ENCODE data around the gene RBP3.

Gene RBP3

DNA sequence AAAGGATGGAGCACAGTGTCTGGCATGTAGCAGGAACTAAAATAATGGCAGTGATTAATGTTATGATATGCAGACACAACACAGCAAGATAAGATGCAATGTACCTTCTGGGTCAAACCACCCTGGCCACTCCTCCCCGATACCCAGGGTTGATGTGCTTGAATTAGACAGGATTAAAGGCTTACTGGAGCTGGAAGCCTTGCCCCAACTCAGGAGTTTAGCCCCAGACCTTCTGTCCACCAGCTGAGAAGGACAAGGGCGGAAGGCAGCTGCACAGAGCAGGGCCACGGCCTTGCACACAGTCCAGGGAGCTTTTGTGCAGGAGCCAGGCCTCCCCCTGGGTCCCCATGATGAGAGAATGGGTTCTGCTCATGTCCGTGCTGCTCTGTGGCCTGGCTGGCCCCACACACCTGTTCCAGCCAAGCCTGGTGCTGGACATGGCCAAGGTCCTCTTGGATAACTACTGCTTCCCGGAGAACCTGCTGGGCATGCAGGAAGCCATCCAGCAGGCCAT, at the start of gene RBP3:
RBP3 (plus strand) TSS at position 226 of the 514 bp plus-strand sequence; CDS start at position 348, 122 bp downstream.
- no peak for DNase-seq (ENCODE audit: low read depth)

DNA sequence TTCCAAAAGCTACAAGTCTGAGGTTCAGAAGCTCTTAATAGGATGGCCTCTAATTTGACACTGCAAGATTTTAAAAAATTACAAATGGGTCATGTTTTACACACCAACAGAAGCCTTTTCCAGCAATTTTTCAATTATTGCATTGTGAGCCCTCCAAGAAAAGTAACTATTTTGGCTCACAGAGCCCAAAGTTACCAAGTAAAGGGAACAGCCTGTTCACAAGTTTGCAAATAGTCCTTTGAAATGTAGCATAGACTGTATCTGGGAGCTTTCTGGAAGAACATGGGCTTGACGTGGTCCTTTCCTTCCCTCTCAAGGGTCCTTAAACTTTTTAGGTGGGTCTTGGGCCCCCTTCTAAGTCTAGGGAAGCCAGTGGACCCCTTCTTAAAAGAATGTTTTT, 49.4 kb upstream of the RBP3 start:
- DNase-seq (ENCODE audit: low read depth) = no peak

DNA sequence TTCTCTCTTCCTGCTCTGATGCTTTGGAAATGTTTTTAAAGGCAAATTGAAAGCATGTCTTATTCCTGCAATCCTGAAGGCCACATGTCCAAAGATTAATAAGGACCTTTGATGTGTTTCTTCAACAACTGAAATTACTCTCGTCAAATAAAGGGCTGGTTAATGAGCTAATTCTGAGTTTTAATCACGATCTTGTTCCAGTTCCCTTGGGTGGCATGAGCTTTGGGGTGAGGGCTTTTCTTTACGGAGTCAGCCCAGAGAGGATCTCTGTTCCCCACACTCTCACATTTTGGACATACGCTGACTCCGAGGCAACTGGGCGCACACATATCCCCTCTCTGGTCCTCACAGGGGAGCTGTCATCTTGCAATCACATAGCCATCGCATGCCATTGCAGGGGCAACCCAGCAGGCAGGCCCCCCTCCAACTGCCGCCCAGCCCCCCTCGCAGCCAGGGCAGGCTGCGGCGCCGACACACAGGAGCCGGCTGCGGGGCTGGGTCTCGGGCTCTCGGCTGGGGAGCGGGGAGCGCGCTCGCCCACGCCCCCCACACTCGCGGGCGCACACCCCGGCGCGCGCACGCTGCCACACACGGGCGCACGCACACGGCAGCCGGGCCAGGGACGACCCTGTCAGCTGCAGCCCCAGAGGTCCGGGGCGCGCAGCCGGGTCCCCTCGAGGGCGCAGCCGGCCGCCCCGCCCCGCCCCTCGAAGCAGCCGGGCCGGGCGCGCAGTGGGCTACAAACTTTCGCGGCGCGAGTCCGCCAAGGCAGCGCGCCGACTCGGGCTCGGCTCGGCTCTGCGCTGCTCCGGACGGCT, 48.3 kb upstream of the RBP3 start, which contains the start of gene GDF10:
GDF10 (plus strand) TSS at position 587 of the 818 bp plus-strand sequence. CDS start 455 bp downstream, outside the sequence.
- peak; percentile 21 for DNase-seq (ENCODE audit: low read depth)

DNA sequence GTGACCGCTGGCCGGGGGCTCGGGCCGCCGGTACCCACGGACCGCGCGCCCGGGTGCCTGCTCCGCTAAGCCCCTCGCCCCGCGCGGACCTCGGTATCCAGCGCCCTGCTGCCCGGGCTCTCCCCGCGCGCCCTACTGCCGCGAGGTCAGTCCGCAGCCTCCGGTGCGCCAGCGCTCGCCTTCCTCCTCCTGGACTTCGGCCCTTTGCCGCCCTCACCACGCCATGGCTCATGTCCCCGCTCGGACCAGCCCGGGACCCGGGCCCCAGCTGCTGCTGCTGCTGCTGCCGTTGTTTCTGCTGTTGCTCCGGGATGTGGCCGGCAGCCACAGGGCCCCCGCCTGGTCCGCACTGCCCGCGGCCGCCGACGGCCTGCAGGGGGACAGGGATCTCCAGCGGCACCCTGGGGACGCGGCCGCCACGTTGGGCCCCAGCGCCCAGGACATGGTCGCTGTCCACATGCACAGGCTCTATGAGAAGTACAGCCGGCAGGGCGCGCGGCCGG, 47.7 kb upstream of the RBP3 start:
- DNase-seq (ENCODE audit: low read depth) = no peak

DNA sequence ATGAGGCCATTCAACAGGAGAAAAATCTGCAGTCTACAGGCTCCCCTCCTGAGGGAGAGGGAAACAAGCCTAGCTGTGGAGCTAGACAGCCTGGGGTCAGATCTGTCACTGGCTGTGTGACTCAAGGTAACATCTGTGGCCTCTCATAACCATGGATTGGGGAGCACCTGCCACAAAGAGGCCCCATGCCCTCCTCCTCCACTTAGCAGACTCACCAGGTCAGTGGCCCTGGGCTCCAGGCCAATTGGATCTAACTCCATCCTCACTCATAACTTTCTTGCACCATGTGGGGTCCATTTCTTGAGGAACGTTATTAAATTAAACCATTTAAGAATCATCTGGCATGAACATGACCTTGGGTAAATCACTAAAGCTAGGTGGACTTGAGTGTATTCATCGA, 46.3 kb upstream of the RBP3 start:
- no peak for DNase-seq (ENCODE audit: low read depth)

DNA sequence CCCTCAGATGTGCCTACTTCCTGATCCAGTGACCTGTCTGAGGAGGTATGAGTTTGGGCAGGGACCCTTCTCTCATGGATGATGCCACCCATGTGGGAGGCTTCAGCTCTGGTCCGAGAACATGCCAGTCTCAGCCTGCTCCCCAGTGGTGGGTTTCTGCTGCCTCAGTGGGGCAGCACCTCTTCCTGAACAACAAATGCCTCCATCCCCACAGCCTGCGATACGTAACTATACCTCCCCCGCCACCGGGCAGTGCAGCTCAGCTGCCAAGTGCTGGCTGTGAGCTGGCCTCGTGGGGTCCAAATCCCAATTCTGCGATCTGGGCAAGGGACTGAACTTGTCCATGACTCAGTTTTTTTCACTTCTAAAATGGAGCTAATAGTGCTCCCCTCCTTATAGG, 45.1 kb upstream of the RBP3 start:
- no peak for DNase-seq (ENCODE audit: low read depth)

DNA sequence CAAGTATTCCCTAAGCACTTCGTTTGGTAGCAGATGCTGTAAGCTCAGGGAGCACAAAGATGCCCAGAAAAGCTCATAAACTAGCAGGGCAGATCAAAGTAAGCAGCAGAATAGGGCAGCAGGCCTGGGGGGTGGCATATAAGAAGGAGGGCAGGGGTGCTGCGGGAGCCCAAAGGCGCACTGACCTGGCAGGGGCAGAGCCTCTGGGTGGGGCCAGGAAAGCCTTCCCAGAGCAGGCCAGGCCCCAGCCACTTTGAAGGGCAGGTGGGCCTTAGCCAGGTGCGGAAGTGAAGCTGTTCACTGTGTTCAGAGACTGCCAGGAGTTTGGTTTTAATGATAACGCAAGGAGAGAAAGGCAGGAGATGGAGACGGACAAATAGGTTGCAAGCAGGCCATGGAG, 44.3 kb upstream of the RBP3 start:
- no peak for DNase-seq (ENCODE audit: low read depth)

DNA sequence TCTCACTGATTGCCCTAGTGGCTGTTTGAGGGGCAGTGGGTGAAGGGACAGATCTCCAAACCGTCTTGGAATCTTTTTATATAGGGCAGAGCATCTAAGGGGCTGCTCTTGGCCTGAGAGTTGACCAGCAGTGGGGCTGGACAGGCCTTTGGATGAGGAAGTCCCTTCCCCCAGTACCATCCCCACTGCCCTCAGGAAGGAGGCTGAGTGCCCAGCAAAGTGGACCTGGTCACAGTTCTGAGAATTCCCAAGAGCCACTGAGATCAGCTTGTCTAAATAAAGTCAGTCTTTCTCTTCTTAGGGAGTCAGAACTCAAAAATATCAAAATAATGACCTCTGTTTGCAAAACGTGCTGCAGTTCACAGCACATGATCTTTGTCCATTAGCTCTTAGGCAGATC, 42.6 kb upstream of the RBP3 start:
- DNase-seq (ENCODE audit: low read depth) = no peak

DNA sequence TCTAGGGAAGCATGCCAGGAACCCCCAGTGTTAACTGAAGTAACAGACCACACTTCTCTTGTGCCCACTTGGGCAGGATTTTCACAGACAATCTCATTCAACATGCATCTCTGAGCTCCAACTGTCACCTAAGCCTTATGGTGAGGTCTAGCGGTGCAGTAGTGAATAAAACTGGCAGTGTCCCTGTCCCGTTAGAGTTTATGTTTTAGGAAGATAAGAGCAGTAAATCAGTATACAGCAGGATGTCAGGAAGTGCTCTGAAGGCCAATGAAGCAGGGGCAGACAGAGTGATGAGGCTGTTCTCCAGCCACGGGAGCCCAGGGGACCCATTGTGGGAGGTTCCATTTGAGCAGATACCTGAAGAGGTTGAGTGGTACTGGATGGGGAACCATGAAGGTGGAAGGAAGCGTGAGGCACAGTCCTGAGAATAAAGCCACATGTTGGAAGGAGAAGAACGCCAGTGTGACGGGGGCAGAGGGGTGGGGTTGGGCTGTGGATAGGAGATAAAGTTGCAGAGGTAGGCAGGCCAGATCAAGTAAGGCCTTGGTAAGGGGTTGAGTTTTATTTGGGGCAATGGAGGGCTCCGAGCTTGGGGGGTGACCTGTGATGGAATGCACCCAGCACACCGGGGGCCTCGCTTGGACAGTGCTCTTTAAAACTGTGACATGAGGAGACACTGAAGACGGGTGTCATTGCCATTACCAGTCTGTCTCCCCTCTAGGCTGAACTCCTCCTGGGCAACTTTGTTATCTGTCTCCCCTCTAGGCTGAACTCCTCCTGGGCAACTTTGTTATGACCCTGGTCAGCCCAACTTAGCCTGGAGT, 41.6 kb upstream of the RBP3 start:
- no peak for DNase-seq (ENCODE audit: low read depth)

DNA sequence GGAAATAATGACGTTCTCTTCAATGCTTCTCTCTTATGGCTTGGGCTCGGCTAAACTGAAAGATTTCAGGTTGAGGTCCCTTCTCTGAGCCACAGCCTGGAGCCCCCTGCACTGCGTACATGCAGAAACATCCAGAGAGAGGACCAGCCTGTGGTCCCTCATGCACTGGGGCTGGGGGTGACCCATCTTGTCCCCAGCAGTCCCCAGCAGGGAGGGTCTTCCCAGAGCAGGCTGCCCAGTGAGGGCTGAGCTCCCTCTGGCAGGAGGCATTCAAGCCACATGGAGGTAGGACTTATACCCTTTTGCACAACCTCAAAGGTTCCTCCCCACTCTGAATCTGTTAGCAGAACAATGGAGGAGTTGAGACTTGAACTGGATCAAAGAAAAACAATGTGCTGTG, 40.8 kb upstream of the RBP3 start:
- no peak for DNase-seq (ENCODE audit: low read depth)

DNA sequence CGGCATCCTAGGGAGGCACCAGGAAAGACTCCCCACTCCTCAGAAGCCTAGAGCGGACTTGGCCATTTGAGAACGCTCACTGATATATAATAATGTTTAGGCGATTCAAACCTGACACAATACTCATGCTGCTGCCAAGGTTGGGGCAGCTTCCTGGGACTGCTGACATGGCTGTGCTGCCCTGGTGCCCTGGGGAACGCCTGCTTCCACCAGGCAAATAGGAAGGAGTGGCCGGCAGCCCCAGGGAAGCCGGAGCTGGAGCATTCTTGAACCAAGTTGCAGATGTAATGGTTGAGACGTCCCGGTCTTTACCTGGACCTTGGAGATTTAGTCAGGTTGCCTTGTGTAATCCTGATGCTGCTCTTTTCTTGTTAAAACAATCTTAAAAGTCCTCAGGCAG, 39.4 kb upstream of the RBP3 start:
- DNase-seq (ENCODE audit: low read depth) = no peak

DNA sequence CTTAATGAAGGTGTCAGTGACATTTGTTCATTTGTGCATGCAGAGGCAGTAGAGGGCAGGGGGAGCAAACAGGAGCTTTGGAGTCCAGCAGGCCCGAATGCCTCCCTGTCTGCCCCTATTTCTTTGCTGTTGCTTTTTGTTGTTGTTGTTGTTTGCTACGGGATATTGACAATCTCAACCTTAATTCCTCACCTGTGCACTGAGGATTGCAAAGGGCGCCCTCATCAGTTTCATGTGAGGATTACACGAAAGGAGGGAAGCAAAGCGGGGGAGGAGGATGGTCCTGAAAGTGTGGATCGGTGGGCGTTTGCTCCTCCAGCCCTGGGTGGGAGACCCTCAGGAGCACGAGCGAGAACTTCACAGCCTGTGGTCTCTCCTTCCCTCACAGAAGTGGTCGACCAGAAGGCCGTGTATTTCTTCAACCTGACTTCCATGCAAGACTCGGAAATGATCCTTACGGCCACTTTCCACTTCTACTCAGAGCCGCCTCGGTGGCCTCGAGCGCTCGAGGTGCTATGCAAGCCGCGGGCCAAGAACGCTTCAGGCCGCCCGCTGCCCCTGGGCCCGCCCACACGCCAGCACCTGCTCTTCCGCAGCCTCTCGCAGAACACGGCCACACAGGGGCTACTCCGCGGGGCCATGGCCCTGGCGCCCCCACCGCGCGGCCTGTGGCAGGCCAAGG, 38.6 kb upstream of the RBP3 start:
- no peak for DNase-seq (ENCODE audit: low read depth)

DNA sequence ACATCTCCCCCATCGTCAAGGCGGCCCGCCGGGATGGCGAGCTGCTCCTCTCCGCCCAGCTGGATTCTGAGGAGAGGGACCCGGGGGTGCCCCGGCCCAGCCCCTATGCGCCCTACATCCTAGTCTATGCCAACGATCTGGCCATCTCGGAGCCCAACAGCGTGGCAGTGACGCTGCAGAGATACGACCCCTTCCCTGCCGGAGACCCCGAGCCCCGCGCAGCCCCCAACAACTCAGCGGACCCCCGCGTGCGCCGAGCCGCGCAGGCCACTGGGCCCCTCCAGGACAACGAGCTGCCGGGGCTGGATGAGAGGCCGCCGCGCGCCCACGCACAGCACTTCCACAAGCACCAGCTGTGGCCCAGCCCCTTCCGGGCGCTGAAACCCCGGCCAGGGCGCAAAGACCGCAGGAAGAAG, 38.1 kb upstream of the RBP3 start:
- no peak for DNase-seq (ENCODE audit: low read depth)

DNA sequence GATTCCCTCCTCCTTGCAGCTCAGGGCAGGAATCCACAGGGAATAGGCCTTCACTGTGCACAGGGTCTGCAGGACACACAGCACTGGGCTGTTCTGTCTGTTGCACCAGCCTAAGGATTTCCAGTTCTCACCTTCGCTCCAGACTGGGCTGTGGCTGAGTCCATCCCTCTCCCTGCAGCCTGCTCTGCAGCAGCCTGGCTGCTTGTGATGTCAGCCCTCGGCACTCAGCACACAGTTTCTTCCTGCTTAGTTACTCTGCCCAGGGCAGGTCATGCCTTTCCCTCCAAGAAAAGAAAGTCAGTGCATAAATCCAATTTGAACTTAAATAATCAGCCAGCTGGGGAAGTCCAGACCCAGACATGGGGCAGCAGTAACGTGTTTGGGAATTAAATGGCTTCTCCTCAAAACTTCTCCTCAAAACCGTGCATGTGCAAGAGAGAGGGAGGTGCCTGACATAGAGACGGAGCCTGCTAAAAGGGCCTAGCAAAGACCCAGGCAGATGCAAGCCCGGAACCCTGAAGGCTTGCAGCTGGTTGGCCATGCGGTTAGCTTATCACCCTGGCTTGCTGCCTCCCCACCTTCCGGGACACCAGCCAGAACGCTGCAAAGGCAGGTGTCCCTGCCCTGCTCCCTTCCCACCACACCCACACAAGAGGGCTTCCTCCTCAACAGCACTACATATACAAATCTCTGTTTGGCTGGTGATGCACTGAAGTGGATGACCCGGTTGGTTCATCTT, 36.8 kb upstream of the RBP3 start:
- DNase-seq (ENCODE audit: low read depth) = no peak

DNA sequence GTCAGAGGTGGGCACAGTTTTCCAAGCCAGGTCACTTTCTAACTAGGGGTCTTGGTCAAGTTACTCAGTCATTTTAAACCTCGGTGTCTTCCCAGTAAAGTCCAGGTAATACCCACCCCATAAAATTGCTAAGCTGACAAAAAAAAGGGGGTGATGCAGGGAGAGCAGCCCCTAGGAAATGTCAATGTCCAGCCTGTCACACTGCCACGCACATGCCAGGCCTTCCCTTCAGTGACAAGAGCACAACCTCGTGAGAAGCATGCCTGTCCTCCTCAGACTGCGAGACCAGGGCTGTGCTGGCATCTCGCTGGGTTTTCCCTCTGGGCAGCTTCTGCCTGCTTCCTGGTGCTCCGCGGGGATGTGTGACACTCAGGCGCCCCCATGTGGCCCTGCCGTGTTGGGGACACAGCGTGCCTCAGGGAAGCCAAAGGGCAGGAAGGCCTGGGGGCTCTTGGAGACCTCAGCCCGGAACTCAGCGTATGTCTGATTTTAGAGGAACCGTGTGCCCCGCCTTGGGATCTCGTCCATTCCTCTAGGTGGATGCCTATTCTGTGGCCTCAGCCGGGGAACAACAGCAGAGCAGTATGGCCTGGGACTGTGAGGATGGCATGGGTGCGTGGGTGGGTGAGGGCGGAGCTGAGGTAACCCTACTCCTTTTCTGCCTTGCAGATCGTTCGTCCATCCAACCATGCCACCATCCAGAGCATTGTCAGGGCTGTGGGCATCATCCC, 36.1 kb upstream of the RBP3 start:
- peak; percentile 80 for DNase-seq (ENCODE audit: low read depth)

DNA sequence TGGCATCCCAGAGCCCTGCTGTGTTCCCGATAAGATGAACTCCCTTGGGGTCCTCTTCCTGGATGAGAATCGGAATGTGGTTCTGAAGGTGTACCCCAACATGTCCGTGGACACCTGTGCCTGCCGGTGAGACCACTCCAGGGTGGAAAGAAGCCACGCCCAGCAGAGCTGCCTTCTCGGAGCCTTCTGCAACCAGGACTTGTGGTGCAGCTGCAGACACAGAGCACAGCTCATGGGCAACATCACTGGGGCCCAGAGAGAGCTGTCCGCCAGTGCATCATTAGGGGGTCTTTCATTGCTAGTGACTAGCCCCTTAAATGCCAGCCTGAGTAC, 35.5 kb upstream of the RBP3 start:
- no peak for DNase-seq (ENCODE audit: low read depth)

DNA sequence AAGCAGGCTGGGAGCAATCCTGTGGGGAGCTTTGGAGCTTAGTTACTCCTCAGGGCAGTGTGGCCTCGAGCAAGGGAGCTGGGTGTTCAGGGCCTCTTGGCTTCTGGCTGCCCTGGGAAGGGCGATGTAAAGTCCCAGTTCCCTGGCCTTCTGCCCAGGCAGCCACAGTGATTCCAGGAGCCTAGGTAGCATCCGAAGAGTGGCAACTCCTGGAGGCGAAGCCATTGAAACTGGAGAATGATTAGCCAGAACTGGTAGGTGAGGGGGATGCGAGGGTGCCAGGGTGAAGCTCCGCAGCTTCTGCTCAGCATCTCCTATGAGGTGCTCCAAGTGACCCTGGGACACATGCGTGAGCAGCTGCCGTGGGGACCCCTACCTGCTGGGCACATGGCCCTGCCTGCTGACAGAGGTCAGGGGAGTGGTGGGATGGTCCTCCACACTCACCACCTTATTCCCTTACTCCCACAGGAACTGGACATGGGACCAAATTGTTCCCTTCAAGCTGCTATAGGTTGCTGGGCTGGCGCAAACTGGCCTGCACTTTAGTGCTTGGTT, 33.7 kb upstream of the RBP3 start:
- no peak for DNase-seq (ENCODE audit: low read depth)

DNA sequence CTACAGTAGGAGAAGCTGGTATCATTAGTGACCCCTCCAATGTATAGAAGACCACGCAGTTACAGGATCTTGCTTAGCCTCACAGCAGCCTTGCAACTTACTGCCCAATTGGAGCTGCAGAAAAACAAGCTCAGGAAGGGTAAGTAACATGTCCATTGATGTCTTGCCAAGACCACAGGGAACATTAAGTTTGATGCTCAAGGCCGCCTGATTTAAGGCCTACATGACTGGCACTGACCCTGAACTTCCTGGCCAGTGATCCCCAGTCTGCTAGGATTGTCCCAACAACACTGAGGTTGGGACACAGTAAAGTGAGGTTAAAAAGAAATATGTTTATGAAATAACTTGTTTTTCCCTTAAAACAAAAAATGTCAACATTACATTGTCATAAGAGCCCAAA, 32.7 kb upstream of the RBP3 start:
- DNase-seq (ENCODE audit: low read depth) = no peak

DNA sequence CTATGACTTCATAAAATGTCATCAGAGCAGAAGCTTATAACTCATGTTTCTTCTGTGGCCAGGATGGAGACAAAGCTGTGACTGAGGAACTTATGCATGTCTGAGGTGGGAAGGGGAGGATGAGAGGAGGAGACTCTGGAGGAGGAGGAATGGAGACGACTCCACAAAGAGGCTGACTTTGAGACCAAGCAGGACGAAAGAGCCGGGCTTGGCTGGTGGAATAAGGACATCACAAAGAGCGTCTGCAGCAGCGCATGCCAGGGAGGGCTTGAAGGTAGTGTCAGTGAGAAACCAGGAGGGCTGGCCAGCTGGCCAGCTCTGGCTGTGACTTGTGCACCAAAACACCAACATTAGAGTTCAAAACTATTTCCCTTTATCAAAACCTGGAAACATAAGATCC, 32.0 kb upstream of the RBP3 start:
- DNase-seq (ENCODE audit: low read depth) = no peak

DNA sequence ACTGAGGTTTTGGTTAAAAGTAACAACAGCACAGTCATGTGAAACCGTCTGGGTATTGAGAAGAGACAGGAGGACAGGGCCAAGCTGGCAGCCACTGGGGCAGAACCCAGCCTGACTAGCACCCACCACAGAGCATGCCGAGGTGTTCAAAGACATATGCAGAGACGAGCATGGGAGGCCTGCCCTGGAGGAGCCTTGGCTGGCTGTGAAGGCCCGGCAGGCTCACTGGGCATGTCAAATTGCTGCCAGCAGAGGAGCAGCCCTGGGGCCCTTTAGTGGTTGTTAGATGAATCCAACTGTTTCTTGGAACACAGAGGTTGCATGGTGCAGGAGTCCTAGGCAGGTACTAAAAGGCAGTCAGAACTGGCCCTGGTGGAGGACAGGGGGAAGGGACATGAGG, 30.9 kb upstream of the RBP3 start:
- no peak for DNase-seq (ENCODE audit: low read depth)

DNA sequence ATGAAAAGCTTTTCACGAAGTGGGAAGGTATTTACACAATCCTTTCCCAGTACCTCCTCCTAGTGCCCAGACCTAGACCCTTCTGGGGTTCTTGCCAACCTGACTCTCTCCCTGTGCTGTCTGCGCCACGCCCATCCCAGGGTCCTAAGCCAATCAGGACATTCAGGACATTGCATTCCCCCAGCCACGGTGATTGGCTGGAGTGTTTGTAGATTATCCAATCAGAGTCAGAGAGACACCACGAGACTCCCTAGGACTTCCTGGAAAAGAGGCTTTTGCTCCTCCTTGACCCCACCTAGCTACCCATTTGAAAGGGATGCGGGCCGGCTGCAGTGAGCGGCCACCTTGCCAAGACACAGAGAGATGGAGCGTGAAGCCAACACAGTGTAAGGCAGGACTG, 29.5 kb upstream of the RBP3 start:
- no peak for DNase-seq (ENCODE audit: low read depth)

Measured in activated T-cell treated with anti-CD3 and anti-CD28 coated beads for 48 hours (primary cell).